ENCODE data around the gene DARS1.
"Not testable (repeated sequence)": the region's sequence is repeated elsewhere in the genome, so short reads cannot be mapped to it uniquely, and the experiment has no call there.

DARS1 gene

DNA sequence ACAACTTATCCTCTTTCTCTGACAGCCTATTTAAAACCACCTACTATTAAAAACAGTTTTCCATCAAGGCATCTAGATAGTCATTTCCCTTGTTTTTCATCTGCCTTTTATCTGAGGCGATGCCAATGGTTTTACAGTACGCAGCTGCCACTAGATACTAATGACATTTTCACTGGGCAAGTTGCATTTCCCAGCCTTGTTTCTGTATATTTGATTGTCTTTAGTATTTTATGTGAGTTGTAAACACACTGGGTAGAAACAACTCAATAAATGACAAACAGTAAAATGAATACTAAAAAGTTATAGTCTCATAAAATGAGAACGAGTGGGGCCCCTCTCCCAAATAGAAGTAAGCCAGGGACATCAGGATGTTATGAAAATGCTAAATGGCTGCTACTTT is 8.9 kb upstream of the DARS1 start:
- intact Hi-C loops (cut with DNase I): no loop called here
- no peak for DNase-seq

DNA sequence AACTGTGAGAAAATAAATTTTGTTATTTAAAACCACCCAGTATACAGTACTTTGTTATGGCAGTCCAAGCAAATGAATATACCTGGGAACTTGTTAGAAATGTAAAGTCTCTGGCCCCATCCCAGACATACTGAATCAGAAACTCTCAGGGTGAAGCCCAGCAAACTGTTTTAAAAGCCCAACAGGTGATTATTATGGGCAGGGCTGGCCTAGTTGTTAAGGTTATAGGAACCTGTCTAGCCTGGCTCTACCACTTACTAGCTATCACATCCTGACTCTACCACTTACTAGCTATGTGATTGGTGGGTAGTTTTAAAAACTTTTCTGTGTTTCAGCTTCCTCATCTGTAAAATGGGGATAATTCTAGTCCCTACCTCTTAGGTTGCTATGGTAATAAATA is 8.0 kb upstream of the DARS1 start:
- DNase-seq: no peak
- intact Hi-C loops (cut with DNase I): no loop called here

DNA sequence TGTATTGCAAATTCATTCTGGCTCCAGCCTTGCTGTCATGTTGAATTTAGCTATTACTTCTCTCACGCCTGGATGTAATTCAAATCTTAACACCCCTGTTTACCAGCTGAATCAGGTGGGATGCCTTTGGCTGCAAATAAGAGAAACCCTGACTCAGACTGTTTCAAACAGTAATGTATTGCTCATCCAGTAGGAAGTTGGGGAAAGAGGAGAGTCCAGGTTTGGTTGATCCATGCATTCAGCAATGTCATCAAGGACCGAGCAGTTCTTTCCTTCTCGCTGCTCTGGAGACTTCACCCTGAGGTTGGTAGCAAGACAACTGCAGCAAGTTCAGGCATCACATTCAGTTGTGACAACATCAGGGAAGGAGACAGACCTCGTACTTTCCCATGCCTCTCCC is 6.4 kb upstream of the DARS1 start:
- DNase-seq: no peak
- intact Hi-C loops (cut with DNase I): no loop called here

DNA sequence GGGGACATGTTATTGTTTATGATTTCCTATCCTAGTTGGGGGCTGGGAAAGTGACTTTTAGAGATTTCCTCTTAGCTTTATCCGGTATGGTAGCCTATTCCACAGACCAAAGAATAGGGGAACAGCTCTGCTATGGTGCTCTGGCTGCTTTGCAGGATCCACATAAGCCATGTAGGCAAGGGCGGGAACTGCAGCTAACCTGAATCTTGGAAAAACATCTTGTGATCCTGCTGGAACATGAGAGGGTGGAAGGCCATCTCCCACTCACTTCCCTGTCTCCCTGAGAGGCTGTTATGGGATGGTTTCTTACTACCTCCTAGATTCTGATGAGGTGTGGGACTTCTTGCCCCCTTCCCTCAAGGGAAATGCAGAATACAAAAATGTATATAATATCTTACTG is 2.0 kb upstream of the DARS1 start:
- peak in 33 of 42 donors; percentile 12 to 84 (median 41) for DNase-seq
- intact Hi-C loops (cut with DNase I): no loop called here

DNA sequence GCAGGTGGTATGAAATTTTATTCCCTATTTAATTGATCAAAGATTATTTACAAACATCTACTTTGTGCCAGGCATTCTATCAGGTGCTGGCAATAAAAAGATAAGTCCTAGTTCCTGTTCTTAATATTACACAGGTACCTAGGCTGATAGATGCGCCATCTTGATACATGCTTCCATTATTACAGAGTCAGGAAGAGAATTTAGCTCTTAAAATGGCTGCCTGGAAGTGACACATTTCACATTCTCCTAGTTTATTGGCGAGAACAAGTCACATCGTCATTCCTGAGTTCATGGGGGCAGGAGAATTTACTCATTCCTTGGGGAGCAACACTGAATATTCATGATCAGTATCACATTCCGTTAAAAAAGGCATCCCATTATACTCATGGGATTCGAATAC is 1.1 kb upstream of the DARS1 start:
- intact Hi-C loops (cut with DNase I): no loop called here
- no peak for DNase-seq

DNA sequence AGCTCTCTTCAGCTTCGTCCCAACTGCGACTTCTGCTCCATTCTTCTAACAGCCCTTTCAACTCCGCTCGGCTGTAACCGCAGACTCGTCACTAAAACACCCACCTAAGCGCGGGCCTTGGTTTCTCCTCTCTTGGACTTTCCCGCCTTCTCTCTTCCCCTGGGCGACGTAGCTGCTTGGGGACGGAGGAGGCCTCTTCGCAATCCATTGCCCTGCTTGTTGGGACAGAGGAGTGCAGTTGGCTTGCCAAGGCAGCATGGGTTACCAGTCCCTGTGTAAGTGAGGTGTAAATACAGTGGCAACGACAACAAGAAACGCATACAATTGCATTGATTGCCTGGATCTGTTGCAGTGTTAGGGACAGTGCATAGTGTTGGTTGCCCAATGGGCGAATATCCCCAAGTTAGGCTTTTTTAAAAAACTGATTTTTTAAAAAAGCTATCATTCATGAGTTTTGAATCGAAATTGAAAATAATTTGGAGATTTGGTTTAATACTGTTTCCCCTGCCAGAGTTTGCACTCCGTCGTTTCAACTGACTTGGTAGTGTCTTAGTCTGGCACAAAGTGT is 484 bp upstream of the DARS1 start:
- no peak for DNase-seq
- intact Hi-C loops (cut with DNase I): no loop called here

DNA sequence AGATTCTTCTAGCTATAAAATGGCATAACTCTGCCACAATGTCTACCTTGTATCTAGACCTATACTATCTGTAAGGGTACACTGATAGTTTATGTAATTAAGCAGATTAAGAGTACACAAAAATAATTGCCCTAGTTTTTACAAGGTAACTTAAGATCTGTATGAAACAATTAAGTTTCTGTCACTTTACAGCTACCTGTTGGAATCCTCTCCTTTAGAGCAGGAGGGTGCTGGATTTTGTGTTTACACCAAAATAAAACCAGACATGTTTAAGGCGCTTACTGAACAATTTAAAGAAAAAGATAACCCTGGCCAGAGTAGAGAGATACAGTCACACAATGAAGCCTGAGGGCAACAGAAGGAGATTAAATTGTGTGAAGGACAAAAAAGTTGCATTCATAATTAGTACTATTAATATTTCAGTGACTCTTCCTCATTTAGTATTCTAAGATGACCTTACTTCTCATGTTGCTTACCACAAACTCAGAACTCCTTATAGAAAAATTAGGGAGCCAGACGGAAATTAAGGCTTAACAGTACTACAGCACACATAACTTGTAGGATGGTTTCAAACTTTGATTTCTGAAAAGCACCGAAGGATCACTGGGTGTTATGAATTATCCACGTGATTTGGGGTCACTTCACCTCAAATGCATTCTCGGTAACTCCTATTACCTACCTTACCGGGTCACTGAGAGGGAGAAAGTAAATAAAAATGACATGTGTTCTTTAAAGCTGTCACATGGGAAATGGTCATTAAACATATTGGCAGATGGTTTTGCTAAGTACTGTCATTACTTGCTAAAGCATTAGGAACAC is 1.0 kb downstream of the DARS1 start:
- intact Hi-C loops (cut with DNase I): no loop called here
- no peak for DNase-seq

DNA sequence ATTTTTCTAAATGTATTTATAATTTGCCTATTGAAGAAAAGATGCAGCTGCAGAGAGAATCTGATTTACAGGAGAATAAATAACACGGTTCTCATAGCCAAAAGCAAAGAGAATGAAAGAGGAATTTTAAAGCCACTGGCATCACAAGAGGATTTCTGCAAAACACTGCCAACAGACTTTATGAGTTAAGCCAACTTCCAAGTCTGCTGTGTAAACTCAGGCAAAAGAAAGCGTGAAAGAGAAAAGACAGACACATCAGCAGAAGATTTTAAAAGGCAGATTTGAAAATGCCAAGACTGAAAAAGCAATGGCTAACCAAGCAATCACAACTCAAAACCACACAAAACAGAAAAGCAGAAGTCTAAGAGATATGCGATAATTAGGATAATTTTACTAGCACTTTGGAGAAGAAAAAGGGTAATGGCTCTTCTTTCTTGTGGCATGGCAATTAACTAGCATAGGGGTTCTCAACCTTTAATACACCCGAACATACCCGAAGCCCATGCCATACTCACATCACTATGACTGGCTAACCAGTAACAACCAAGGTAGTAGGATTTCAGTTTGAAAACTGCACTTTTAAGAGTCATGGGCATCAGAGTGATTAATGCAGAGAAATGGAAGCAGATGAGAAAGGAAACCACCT is 4.9 kb downstream of the DARS1 start:
- DNase-seq: no peak
- intact Hi-C loops (cut with DNase I): no loop called here

DNA sequence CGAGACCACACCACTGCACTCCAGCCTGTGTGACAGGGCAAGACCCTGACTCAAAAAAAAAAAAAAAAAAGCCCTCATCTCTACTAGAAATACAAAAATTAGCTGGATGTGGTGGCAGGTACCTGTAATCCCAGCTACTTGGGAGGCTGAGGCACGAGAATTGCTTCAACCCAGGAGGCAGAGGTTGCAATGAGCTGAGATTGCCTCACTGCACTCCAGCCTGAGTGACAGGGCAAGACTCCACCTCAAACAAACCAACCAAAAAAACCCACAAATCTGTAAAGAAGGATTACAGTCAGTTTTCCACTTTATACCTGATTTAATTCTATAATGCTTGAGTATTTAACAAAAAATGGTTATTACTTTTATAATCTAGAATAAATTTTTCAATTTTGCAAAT is 9.7 kb downstream of the DARS1 start:
- DNase-seq: no peak
- intact Hi-C loops (cut with DNase I): no loop called here

DNA sequence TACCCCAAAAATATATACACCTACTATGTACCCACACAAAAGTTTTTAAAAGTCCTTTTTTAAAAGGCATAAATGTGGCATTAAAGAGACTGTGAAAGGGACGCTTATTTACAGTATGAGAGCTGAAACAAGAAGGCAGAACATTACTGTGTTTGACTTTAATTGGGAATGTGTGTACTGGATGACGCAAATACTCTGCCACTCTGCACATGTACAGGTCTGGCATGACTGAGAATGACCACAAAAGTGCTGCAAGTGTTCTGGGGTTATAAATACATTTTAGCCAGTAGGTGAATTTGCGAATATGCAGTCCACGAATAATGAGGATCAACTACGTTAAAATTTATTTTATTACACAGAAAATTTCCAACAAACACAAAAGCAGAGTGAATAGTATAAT is 11.4 kb downstream of the DARS1 start:
- intact Hi-C loops (cut with DNase I): no loop called here
- no peak for DNase-seq

DNA sequence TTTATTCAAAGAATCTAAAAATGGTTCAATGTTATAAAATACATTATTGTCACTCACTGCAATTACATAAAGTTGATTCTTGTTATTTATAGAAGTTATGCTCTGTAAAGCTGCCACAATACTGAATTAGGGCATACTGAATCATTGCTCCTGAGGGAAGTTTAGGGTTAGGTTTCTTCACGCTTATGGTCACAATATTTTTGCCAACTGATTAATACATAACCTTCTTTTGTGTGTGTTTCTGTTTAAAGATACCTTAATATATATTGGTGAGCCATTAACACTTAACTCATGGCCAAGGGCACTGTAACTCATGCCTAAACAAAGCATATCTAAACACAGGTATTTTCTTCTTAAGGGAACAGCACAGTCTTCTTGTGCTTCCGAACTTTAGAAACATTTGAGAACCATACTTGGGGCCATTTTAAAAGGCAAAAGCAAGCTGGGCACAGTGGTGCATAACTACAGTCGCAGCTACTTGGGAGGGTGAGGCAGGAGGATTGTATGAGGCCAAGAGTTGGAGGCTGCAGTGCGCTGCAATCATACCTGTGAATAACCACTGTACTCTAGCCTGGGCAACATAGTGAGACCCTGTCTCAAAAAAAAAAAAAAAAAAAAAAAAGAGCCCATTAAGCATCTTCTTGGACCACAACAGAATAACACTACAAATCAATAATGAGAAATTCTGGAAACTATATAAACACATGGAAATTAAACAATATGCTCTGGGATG is 15.6 kb downstream of the DARS1 start:
- intact Hi-C loops (cut with DNase I): no loop called here
- DNase-seq: no peak

DNA sequence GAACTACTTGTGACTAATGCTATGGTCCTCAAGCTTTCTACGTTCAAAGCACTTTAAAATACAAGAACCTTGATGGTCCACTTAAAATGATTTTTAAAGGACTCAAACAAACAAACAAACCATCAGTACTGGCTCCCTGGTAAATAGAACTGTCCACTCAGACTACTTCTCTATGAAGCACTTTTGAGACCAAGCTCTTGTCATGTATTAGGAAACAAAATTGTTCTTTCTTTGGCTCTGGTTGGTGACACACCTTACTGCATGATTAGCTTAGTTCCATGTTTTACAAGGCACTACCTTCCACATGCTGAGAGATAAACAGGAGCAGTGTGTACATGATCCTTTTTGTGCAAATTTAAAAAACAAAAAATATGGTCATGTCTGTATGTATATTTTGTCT is 19.7 kb downstream of the DARS1 start:
- no peak for DNase-seq

DNA sequence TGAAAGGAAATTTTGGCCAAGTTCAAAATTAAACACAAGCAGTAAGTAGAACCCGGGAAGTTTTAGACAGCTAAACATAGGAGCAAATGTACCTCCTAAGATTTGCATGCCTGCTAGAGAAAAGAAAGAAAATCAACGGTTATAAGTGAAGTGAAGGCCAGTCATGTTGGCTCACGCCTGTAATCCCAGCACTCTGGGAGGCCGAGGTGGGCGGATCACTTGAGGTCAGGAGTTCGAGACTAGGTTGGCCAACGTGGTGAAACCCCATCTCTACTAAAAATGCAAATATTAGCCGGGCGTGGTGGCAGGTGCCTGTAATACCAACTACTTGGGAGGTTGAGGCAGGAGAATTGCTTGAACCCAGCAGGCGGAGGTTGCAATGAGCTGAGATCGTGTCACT is 21.0 kb downstream of the DARS1 start:
- DNase-seq; intact Hi-C loops (cut with DNase I): not testable (repeated sequence)

More for the DNA sequence above, 19.7 kb downstream of the DARS1 start:
- intact Hi-C loops (cut with DNase I): no loop called here

DNA sequence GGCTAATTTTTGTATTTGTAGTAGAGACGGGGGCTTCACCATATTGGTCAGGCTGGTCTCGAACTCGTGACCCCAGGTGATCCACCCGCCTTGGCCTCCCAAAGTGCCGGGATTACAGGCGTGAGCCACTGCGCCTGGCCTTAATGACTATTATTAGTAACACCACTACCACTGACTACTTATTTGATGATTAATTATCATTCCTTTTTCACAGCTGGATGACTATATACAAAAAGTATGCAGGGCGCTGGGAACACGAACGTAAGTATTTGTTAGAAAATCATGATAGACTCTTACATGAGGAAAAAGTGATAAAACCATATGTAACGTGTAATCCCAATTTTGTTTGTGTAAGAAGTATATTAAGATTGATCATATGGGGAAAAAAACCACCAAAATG is 21.6 kb downstream of the DARS1 start:
- intact Hi-C loops (cut with DNase I): no loop called here
- no peak for DNase-seq

DNA sequence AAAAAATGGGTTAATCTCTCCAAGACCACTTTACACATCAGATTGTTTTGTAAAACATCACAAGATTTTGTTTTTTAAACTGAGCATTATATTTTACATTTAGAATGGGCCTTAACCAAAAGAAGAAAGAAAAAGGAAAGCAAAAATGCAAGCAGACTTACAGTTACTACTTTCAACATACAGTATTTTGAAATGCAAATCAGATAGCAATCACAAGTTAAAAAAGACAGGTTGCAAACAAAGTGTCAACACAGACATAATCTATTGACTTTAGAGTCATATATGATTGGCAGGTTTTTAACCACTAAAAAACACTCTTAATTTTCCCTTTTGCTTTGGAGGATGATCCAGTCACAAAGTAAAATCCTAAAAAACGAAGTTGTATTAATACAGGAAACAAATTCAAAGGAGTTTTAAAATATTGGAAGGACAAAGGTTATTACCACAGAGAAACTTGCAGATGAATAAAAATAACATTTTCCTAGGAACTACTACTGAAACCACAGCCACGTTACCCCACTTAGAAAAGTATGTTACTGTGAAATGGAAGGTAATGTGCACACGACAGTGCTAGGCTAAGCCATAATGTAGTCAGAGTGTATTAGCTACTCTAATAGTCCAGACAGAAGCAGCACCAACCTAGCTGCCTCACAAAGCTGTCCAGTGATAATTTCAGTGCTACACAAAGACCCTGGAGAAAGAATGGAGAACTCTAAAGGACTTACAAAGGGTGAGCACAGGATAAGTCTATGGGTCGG is 22.9 kb downstream of the DARS1 start:
- no peak for DNase-seq
- intact Hi-C loops (cut with DNase I): no loop called here

DNA sequence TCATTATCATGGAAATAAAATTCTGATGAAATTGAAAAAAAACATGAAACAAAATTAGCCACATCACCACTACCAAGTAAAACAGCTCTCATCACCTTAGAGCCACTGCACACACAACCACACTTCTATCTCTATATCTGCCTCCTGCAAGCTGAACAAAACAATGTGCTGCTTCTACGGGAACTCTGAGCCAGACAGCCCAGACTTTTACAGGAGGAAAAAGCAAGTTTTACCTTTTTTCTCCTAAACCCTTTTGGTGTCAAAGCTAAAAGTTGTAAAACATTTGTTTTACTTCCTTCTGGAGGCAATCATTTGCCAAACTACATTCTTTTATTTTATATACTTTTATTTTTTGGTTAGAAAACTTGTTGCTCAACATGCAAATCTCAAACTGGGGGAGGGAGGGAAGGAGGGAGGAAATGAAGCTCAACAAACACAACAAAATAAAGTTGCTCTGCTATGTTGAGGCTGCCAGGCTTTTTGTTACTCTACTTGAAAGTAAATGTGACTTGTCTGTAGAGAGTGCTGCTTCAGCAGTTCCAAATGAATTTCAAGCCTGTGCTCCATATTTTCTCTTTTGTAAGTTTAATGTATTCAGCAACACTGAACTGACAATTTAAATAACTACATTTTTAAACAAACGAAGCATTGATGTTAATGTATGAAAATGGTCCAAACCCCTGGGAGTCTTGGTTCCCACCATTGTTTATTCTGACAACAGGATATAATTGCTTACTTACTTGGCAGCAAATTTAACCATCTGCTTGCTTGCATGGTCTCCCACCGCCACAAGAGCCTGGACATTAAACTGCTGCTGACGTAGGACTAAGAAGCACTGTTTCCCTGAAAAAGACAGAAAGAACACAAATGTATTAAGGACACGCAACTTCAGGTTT is 24.5 kb downstream of the DARS1 start:
- intact Hi-C loops (cut with DNase I): no loop called here
- no peak for DNase-seq

DNA sequence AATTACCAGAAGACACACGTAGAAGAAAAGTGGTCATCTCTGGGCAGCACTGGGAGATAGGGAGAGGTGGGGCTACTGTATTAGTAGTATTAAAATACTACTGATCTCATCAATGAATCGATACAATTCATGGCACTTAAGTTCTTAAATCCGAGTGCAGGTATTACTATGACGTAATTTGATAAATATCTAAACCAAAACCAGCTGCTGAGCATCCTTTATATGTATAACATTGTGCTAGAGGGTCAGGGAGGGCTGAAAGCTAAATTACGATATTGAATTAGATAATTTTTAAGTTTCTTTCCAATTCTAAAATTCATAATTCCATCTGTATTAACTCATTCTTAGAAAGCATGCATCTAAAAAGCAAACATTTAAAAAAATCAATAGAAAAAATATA is 25.3 kb downstream of the DARS1 start:
- DNase-seq: no peak
- intact Hi-C loops (cut with DNase I): no loop called here

DNA sequence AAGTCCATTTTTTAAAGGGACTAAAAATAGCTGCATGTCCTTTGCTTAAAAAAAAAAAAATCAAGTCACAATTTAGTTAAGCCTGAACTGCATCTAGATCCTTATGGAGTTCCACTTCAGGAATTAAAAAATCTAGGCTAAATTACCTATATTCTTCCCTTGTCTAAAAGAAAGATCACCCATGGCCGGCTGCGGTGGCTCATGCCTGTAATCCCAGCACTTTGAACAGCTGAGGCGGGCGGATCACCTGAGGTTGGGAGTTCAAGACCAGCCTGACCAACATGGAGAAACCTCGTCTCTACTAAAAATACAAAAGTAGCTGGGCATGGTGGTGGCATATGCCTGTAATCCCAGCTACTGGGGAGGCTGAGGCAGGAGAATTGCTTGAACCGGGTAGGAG is 26.5 kb downstream of the DARS1 start:
- intact Hi-C loops (cut with DNase I); DNase-seq: not testable (repeated sequence)
